GM19239 (cell line): ENCODE data around the gene FEZ2.
A peak's percentile ranks its signal among the peaks of the same experiment; 100 is the strongest.
"Not testable (repeated sequence)": the region's sequence is repeated elsewhere in the genome, so short reads cannot be mapped to it uniquely, and the experiment has no call there.

ENCODE experiments used
- DNase-seq: peaks from one replicate; pipeline ENCODE4 v3.0.0; 2011; ENCODE audit warnings: low spot score; ENCODE audit not compliant: insufficient read length
- FAIRE-seq: peaks from 2 replicates; lab custom pipeline; 2011; peaks lifted over from hg19 to GRCh38; lab: Jason Lieb, UNC

The FEZ2 gene

GRCh38 chr2:36597532-36598377 is at the start of gene FEZ2:
Gene FEZ2 (minus strand): TSS chr2:36598168. CDS start chr2:36598142, 26 bp downstream.
- FAIRE-seq (peak; percentile 56), DNase-seq (peak; percentile 89)

DNA sequence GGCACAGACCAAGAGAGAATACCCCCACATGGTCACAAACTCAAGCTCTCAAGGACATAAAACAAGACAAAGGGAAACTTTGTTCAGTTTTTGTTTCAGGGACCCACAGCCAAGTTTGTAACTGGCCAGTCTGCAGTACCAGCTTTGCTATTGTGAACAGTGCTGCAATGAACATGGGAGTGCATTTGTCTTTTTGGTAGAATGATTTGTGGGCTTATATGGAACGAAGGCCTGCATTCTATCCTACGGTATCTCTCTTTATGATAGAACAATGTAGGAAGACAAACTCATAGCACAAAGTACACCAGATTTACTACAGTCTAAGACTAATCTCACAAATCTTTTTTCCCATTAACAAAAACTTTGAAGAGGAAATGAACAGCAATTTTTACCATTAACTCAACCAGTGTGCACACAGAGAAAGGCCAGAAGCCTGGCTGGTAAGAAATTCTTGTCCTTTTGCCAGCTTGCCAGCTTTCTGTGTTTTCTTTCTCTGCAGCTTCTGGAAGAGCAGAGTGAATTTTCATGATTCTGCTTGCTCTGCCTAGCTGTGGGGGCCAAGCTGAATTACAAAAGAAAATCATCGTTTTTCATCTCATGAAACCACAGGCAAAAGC is 37.1 kb upstream of the FEZ2 start:
- FAIRE-seq (no peak), DNase-seq (no peak)

GRCh38 chr2:36633470-36634092 is 35.6 kb upstream of the FEZ2 start:
- FAIRE-seq = no peak
- no peak for DNase-seq

- no peak for FAIRE-seq
- DNase-seq = no peak
Measured at GRCh38 chr2:36626756-36627155, 28.8 kb upstream of the FEZ2 start.

GRCh38 chr2:36626071-36626470 is 28.1 kb upstream of the FEZ2 start:
- no peak for FAIRE-seq
- DNase-seq = no peak

- DNase-seq = no peak
- no peak for FAIRE-seq
Measured at GRCh38 chr2:36625304-36625703, 27.3 kb upstream of the FEZ2 start.

DNA sequence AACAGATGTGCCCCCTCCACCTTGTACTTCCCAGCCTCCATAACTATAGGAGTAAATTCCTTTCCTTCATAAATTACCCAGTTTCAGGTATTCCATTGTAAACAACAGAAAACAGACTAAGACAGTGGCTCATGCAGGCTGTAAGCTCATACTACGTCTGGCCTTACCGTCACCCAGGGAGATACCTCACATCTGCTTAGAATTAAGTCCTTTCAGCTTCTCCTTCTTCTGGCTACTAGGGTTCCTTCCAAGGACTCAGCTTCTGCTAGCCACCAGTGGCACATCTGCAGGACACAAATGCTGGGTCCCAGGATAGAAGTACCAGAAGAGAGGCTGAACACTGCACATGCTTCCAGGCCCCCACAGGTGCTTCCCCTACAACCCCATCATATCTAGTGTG is 22.4 kb upstream of the FEZ2 start:
- DNase-seq = no peak
- FAIRE-seq = no peak

DNA sequence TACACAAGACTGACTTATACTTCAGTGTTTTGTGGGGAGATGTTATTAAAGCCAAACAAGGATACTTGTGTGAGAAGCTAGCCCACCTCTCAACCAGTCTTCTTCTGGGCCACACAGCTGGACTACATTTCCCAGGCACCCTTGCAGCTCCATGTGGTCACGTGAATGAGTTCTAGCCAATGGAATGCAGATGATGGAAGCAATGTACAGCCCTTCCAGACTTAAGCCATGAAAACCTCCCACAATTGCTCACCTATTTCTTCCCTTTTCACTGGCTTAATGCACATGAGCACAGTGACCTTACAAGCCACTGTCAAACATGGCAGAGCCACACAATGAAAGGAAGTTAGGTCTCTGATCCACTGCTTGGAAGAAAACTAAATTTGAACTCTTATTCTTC is 20.4 kb upstream of the FEZ2 start:
- FAIRE-seq (peak; percentile 56), DNase-seq (peak; percentile 24)

- FAIRE-seq (no peak), DNase-seq (no peak)
Measured at GRCh38 chr2:36616947-36617346, 19.0 kb upstream of the FEZ2 start.

GRCh38 chr2:36615222-36615621 is 17.3 kb upstream of the FEZ2 start:
- FAIRE-seq = no peak
- no peak for DNase-seq

DNA sequence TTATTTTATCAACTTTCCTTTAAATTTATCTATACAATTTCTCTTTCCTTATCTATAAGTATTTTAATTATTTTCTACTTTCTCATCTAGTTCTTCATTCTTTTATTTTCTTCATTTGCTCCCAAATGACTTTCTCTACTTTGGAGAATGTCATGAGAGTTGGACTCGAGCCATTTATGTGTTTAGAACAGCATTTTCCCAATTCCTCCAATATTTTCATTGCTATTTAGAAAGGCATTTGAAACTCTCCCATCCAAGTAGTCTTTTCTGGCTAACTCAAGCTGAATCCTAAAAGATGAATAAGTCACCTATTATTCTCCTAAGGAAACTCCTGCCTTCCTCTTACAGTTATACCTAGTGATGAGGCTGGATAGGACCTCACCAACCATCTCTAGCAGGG is 15.8 kb upstream of the FEZ2 start:
- DNase-seq (no peak), FAIRE-seq (no peak)

DNA sequence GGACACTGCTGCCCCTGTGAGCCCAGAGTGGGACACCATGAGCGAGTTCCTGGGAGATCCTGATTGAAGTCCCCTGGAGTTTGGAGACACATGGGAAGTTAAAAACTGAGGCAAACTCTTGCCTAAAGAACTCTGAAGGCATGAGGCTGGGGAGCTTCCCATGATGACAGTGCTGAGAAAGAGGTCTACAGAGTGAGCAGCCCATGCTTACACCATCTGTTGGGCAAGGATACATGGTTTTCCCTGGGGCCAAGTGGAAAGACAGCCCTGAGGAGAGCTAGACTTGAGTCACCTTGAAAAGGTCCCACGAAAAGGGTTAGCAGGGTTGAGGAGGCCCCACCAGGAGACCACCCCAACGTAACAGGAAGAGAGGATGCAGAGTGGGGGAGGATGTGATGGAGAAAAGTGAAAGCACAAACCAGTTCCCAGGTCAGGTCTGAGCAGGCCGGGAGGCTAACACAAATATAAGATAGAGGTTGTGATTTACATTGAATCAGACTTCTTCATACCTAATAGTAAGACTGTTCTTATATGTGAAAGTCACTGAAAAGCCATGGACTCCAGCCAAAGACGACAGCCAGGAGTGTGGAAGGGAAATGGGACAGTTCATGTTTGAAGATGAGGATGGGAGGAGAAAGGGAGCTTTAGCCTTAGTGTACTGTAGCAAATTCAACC is 13.5 kb upstream of the FEZ2 start:
- DNase-seq (no peak), FAIRE-seq (no peak)

DNA sequence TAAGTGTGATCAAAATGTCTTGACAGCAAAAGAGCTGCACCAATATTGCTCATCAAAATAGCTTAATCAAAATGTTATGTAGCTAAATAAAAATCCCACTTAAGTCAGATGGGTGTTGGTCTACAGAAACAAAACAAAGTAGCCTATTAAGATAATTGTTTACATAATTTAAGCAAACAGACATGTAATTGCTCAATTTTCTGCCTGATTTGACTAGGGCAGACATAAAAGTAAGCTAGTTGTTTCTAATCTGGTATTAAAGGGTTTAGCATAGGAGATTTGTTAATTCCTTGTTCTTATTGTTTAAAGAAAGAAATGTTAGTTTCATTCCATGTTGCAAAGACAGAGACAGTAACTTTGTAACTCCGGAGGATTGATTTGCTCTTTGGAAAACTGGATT is 11.5 kb upstream of the FEZ2 start:
- DNase-seq = no peak
- no peak for FAIRE-seq

GRCh38 chr2:36607947-36608346 is 10.0 kb upstream of the FEZ2 start:
- FAIRE-seq = no peak
- no peak for DNase-seq

GRCh38 chr2:36606925-36607324 is 9.0 kb upstream of the FEZ2 start:
- no peak for FAIRE-seq
- DNase-seq = no peak

GRCh38 chr2:36605273-36605672 is 7.3 kb upstream of the FEZ2 start:
- FAIRE-seq (no peak), DNase-seq (no peak)

- not testable (repeated sequence) for DNase-seq, FAIRE-seq
Measured at GRCh38 chr2:36603629-36604028, 5.7 kb upstream of the FEZ2 start.

GRCh38 chr2:36597003-36597531 is 901 bp downstream of the FEZ2 start:
- no peak for FAIRE-seq
- DNase-seq = no peak

DNA sequence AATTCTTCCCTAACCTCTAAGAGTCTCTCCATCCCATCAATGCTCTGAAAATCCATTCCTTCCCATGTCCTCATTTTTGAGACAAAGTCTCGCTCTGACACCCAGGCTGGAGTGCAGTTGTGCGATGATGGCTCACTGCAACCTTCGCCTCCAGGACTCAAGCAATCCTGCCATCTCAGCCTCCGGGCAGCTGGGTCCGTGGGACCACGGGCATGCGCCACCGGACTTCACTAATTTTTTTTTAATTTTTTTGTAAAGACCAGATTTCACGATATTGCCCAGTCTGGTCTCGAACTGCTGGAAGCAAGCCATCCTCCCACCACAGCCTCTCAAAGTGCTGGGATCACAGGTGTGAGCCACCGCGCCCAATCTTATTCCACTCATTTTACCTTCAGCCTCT is 1.6 kb downstream of the FEZ2 start:
- no peak for DNase-seq
- FAIRE-seq = no peak

DNA sequence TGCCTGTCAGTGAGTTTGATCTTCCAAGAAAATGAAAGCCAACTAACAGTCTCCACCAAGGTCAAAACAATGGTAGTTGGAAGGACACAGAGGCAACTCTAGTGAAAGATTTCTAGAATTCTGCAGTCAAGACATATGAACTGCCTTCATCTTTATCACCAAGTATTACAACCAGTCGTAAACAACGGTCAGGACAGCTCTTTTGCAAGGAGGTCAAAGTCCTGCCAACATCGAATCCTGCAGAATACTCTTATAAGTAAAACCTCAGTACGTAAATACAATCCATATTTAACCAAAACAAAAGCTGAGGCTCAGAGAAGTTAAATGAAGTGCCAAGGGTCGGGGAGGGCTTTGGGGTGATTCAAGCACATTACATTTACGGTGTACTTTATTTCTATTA is 3.1 kb downstream of the FEZ2 start:
- DNase-seq = no peak
- FAIRE-seq = no peak

DNA sequence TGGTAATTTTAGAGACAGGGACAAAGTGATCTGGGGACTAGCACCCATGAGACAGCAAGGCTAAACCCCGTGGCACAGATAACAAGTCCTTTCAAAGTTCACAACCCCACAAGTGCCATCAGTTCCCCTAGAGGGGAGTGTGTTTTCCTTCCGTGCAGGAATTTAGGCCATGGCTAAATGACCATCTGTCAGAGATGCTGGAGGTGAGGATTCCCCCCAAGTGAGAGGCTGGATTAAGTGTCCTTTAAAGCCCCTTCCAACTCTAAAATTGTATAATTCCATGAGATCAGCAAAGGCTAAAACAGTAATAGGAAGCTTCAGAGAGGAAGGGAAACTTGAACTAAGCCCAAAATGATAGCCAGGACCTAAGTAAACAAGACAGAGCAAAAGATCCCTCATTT is 8.7 kb downstream of the FEZ2 start:
- no peak for FAIRE-seq
- no peak for DNase-seq
